ENCODE measurements around the gene SVEP1.

- TF ChIP-seq CTCF (IDR thresholded peaks at IDR 0.05) (no peak), POLR2AphosphoS5 (IDR thresholded peaks at IDR 0.05) (peak in 1 of 3 donors; percentile 27)
Observed at GRCh38 chr9:110486218-110486617, 93.3 kb downstream of the SVEP1 start.
